HEK293T (cell line): ENCODE measurements around the gene IP6K3.

ENCODE experiments used
- ARNT ChIP-seq: fragments of 450-650 bp; IDR thresholded peaks from 2 replicates; pipeline ENCODE4 v1.6.1; 2017; ENCODE audit warnings: mild to moderate bottlenecking
- BHLHE40 ChIP-seq: fragments of 450-650 bp; IDR thresholded peaks from 2 replicates; pipeline ENCODE4 v1.6.1; 2016; ENCODE audit warnings: mild to moderate bottlenecking, moderate library complexity, borderline replicate concordance
- CTBP1 ChIP-seq: fragments of 450-650 bp; IDR thresholded peaks from 2 replicates; pipeline ENCODE4 v1.6.1; 2016; ENCODE audit warnings: borderline replicate concordance
- FOXA1 ChIP-seq: fragments of 450-650 bp; IDR thresholded peaks from 2 replicates; pipeline ENCODE4 v1.6.1; 2016; ENCODE audit warnings: mild to moderate bottlenecking
- SP1 ChIP-seq: fragments of 450-650 bp; IDR thresholded peaks from 2 replicates; pipeline ENCODE4 v1.6.1; 2017
- TARDBP ChIP-seq: fragments of 450-650 bp; IDR thresholded peaks from 2 replicates; pipeline ENCODE4 v1.6.1; 2016

GRCh38 chr6:33677143-33677660, 69.5 kb downstream of the IP6K3 start:
- TF ChIP-seq SP1 (no peak), CTBP1 (no peak), ARNT (no peak), FOXA1 (no peak), TARDBP (no peak), BHLHE40 (no peak)
